ENCODE results near the gene HIVEP2.

GRCh38 chr6:142712231-142712630 is 232.7 kb downstream of the HIVEP2 start:
- TF ChIP-seq CTCF (IDR thresholded peaks at IDR 0.05) (no peak), POLR2A (IDR thresholded peaks at IDR 0.05) (no peak)
